SK-N-SH treated with all-trans-retinoic acid at 6 μM for 48 hours (cell line): Measurements from ENCODE around the gene RAP1GAP.

Source experiments
- ATAC-seq: fragments of 200-7000 bp; cut with Tn5 transposase; 3 replicates; pipeline ENCODE4 v1.9.1; 2020; ENCODE audit warnings: mild to moderate bottlenecking, moderate library complexity
- ARNTL ChIP-seq: fragments of 450-650 bp; formaldehyde crosslinking; IDR thresholded peaks from 2 replicates; pipeline ENCODE4 v1.5.0; 2020; ENCODE audit warnings: low read depth, mild to moderate bottlenecking, moderate library complexity, borderline replicate concordance
- BACH2 ChIP-seq: fragments of 250-450 bp; sonication (Bioruptor Pico); IDR thresholded peaks from 2 replicates; pipeline ENCODE4 v1.9.0; 2021; ENCODE audit warnings: mild to moderate bottlenecking, borderline replicate concordance
- CREB5 ChIP-seq: fragments of 250-450 bp; sonication (Bioruptor Pico); IDR thresholded peaks from 2 replicates; pipeline ENCODE4 v1.5.1; 2020; ENCODE audit warnings: low read depth, mild to moderate bottlenecking, moderate library complexity
- CSDC2 ChIP-seq: fragments of 250-450 bp; sonication (Bioruptor Pico); IDR thresholded peaks from 2 replicates; pipeline ENCODE4 v1.5.0; 2020; ENCODE audit warnings: mild to moderate bottlenecking, moderate library complexity
- CSRNP3 ChIP-seq: fragments of 250-450 bp; sonication (Bioruptor Pico); IDR thresholded peaks from 2 replicates; pipeline ENCODE4 v1.5.1; 2021; ENCODE audit warnings: mild to moderate bottlenecking, moderate library complexity
- ESRRG ChIP-seq: fragments of 250-450 bp; sonication (Bioruptor Pico); IDR thresholded peaks from 2 replicates; pipeline ENCODE4 v1.6.1; 2021; ENCODE audit warnings: mild to moderate bottlenecking
- ISL1 ChIP-seq: fragments of 250-450 bp; sonication (Bioruptor Pico); IDR thresholded peaks from 2 replicates; pipeline ENCODE4 v2.1.2; 2022; ENCODE audit warnings: mild to moderate bottlenecking, moderate library complexity
- OSR1 ChIP-seq: fragments of 250-450 bp; sonication (Bioruptor Pico); IDR thresholded peaks from 2 replicates; pipeline ENCODE4 v1.8.0; 2022; ENCODE audit warnings: moderate library complexity, mild to moderate bottlenecking, inconsistent platforms
- PPARA ChIP-seq: fragments of 250-450 bp; sonication (Bioruptor Pico); IDR thresholded peaks from 2 replicates; pipeline ENCODE4 v1.5.0; 2020; ENCODE audit warnings: mild to moderate bottlenecking, borderline replicate concordance
- RARB ChIP-seq: fragments of 250-450 bp; sonication (Bioruptor Pico); IDR thresholded peaks from 2 replicates; pipeline ENCODE4 v1.8.0; 2021; ENCODE audit warnings: mild to moderate bottlenecking, moderate library complexity
- SNAI2 ChIP-seq: fragments of 250-450 bp; sonication (Bioruptor Pico); IDR thresholded peaks from 2 replicates; pipeline ENCODE4 v1.5.0; 2020; ENCODE audit warnings: mild to moderate bottlenecking, moderate library complexity
- TCF4 ChIP-seq: fragments of 250-450 bp; sonication (Bioruptor Pico); IDR thresholded peaks from 2 replicates; pipeline ENCODE4 v1.8.0; 2021; ENCODE audit warnings: mild to moderate bottlenecking, moderate library complexity, borderline replicate concordance
- TOX ChIP-seq: fragments of 250-450 bp; sonication (Bioruptor Pico); IDR thresholded peaks from 2 replicates; pipeline ENCODE4 v1.8.0; 2021; ENCODE audit warnings: mild to moderate bottlenecking, moderate library complexity, borderline replicate concordance
- TSHZ2 ChIP-seq: fragments of 250-450 bp; sonication (Bioruptor Pico); IDR thresholded peaks from 2 replicates; pipeline ENCODE4 v1.5.0; 2020; ENCODE audit warnings: mild to moderate bottlenecking, moderate library complexity
- ZC3H10 ChIP-seq: fragments of 250-450 bp; sonication (Bioruptor Pico); IDR thresholded peaks from 2 replicates; pipeline ENCODE4 v1.5.1; 2021; ENCODE audit warnings: mild to moderate bottlenecking, moderate library complexity
- ZFP3 ChIP-seq: fragments of 250-450 bp; sonication (Bioruptor Pico); IDR thresholded peaks from 2 replicates; pipeline ENCODE4 v1.5.0; 2020; ENCODE audit warnings: mild to moderate bottlenecking, moderate library complexity
- ZNF70 ChIP-seq: fragments of 450-650 bp; formaldehyde crosslinking; IDR thresholded peaks from 2 replicates; pipeline ENCODE4 v1.5.0; 2020; ENCODE audit warnings: mild to moderate bottlenecking, moderate library complexity
- ZNF8 ChIP-seq: fragments of 450-650 bp; formaldehyde crosslinking; IDR thresholded peaks from 2 replicates; pipeline ENCODE4 v1.5.0; 2020; ENCODE audit warnings: mild to moderate bottlenecking, moderate library complexity
- TF ChIP-seq, protein P1 (sequence below): fragments of 250-450 bp; sonication (Bioruptor Pico); IDR thresholded peaks from 2 replicates; pipeline ENCODE4 v1.8.0; 2021; ENCODE audit warnings: low read depth, mild to moderate bottlenecking, moderate library complexity, borderline replicate concordance

Gene RAP1GAP

GRCh38 chr1:21562896-21563295 lies 106.3 kb downstream of the RAP1GAP start:
- TF ChIP-seq ISL1 (CRISPR knock-in tag) = no peak
- TF ChIP-seq ZC3H10 (CRISPR knock-in tag) = no peak
- TF ChIP-seq CREB5 = no peak
- no peak for TF ChIP-seq PPARA (CRISPR knock-in tag)
- no peak for TF ChIP-seq BACH2 (CRISPR knock-in tag)
- TF ChIP-seq CSRNP3 (CRISPR knock-in tag) = no peak
- TF ChIP-seq ESRRG (CRISPR knock-in tag) = no peak
- TF ChIP-seq, protein P1, sequence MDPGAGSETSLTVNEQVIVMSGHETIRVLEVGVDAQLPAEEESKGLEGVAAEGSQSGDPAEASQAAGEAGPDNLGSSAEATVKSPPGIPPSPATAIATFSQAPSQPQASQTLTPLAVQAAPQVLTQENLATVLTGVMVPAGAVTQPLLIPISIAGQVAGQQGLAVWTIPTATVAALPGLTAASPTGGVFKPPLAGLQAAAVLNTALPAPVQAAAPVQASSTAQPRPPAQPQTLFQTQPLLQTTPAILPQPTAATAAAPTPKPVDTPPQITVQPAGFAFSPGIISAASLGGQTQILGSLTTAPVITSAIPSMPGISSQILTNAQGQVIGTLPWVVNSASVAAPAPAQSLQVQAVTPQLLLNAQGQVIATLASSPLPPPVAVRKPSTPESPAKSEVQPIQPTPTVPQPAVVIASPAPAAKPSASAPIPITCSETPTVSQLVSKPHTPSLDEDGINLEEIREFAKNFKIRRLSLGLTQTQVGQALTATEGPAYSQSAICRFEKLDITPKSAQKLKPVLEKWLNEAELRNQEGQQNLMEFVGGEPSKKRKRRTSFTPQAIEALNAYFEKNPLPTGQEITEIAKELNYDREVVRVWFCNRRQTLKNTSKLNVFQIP = no peak
- no peak for TF ChIP-seq ZNF8 (CRISPR knock-in tag)
- no peak for TF ChIP-seq ARNTL (CRISPR knock-in tag)
- no peak for TF ChIP-seq TSHZ2 (CRISPR knock-in tag)
- TF ChIP-seq CSDC2 (CRISPR knock-in tag) = no peak
- no peak for TF ChIP-seq SNAI2 (CRISPR knock-in tag)
- TF ChIP-seq TCF4 (CRISPR knock-in tag) = no peak
- TF ChIP-seq OSR1 (CRISPR knock-in tag) = no peak
- TF ChIP-seq, all 23 proteins: peak for 0
- no peak for ATAC-seq

DNA sequence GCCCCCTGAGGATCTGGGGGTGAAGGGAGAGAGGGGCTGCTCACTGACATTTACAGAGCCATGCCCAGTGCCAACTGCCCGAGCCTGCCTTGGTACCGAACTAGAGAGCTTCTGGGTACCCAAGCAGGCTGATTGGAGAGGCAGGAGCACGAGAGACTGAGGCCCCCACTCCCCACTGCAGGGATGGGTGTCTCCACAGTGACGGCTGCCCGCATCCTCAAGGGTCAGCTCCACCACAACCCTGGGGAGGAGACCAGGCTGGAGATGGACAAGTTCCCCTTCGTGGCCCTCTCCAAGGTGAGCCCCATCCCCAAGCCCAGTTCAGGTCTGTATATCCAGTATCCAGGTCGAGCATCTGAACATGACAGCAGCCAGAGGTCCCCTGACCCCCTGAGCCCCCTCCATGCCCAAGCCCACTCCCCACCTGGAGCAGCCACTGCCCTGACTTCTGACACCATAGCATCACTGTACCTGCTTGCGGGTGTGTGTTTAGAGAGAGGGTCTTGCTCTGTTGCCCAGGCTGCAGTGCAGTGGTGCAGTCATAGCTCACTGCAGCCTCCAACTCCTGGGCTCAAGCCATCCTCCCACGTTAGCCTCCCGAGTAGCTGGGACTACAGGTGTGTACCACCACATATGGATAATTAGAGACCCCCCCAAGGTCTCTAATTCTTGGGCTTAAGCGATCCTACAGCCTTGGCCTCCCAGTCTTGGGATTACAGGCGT lies 108.1 kb downstream of the RAP1GAP start:
- no peak for ATAC-seq
- TF ChIP-seq ZFP3 (CRISPR knock-in tag) = no peak
- TF ChIP-seq ZNF70 (CRISPR knock-in tag) = no peak
- no peak for TF ChIP-seq CREB5
- no peak for TF ChIP-seq OSR1 (CRISPR knock-in tag)
- TF ChIP-seq PPARA (CRISPR knock-in tag) = no peak
- TF ChIP-seq ARNTL (CRISPR knock-in tag) = no peak
- no peak for TF ChIP-seq TOX (CRISPR knock-in tag)
- TF ChIP-seq BACH2 (CRISPR knock-in tag) = no peak
- TF ChIP-seq, all 23 proteins: peak for 0

GRCh38 chr1:21559788-21560567 lies 109.2 kb downstream of the RAP1GAP start:
- ATAC-seq = no peak
- no peak for TF ChIP-seq ISL1 (CRISPR knock-in tag)
- TF ChIP-seq RARB (CRISPR knock-in tag) = no peak
- no peak for TF ChIP-seq PPARA (CRISPR knock-in tag)
- no peak for TF ChIP-seq TSHZ2 (CRISPR knock-in tag)
- no peak for TF ChIP-seq CSDC2 (CRISPR knock-in tag)
- no peak for TF ChIP-seq ZFP3 (CRISPR knock-in tag)
- TF ChIP-seq ZNF8 (CRISPR knock-in tag) = no peak
- TF ChIP-seq SNAI2 (CRISPR knock-in tag) = no peak
- TF ChIP-seq, protein P1 = no peak
- TF ChIP-seq, all 23 proteins: peak for 0
